Hematopoietic multipotent progenitor cell treated with erythropoietin and hydrocortisone succinate and interleukin-3 and kit ligand, for 6 days (in vitro differentiated cells): ENCODE results near the gene CNTNAP2.
"Not testable (repeated sequence)": the region's sequence is repeated elsewhere in the genome, so short reads cannot be mapped to it uniquely, and the experiment has no call there.

Experiments
- DNase-seq: peaks from one replicate; pipeline ENCODE4 v3.0.0-alpha.2; 2015

Gene CNTNAP2

DNA sequence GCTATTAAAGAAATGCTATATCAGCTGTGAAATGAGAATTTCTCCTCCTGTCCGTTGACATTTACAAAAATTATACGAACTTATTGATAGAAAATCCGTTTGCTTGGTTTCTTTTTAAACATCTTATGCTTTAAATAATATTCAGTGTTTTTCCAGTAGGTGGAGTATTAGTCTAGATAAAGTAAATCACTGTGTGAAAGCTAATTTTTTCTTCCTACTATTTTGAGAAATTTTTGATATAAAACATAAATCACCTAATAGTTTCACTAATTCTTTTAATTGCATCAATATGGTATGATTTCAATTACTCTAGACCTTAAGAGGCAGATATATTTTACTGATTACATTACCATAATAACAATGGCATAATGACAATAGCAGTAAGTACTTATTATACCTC is 2138.7 kb downstream of the CNTNAP2 start:
- DNase-seq = peak; percentile 19

DNA sequence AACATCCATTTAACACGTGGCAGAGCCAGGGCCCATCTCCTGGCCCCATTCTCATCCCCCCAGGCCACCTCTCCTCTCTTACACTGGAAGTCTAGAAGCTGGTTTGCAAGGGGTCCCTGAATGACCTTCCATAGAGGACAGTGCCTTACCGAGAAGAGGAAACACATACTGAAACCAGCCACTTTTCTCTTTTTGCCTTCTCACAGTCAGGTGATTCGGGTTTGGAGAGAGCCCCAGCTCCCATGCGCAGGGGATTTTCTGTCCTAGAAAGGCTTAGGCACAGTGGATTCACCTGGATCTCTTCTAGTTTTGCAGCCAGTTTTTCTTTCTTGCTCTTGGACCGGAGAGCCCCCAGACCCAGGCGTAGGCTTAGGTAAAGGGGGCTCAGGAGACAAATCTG is 2139.8 kb downstream of the CNTNAP2 start:
- DNase-seq = no peak

DNA sequence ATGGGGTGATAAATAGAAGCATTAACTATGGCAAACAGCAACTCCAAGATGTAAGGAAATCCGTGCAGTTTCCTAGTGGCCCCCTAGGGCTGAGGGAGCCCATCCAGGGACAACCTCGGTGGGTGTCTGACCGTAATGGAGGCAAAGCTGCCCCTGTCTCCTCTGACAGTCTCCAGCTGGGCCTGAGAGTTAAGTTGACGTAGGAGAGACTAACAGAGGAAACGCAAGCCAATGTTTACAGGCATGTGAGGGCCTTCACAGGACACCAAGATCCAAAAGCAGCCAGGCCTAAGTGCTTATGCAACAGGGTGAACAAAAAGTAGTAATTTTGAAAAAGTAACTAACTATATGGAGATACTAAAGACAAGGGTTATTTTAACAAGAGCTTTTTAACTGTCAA is 2144.0 kb downstream of the CNTNAP2 start:
- no peak for DNase-seq

DNA sequence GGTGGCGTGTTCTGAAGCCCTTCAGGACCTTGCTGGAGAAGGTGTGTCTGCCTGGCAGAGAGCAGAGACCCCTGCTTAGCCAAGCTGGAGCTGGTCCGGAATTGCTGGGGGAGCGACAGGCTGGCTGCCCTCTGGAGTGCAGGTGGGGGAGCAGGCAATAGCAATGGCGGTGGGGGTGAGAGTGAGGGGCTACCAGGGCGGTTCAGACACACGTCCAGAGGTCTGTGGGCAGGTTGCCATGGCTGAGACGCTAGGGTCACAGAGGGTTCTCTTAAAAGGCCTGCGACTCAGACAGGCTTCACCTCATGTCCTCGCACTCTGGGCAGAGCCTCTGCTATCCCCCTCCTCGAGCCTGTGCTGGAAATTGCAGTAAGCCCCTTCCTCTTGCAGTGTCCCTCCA is 2144.9 kb downstream of the CNTNAP2 start:
- DNase-seq = no peak

DNA sequence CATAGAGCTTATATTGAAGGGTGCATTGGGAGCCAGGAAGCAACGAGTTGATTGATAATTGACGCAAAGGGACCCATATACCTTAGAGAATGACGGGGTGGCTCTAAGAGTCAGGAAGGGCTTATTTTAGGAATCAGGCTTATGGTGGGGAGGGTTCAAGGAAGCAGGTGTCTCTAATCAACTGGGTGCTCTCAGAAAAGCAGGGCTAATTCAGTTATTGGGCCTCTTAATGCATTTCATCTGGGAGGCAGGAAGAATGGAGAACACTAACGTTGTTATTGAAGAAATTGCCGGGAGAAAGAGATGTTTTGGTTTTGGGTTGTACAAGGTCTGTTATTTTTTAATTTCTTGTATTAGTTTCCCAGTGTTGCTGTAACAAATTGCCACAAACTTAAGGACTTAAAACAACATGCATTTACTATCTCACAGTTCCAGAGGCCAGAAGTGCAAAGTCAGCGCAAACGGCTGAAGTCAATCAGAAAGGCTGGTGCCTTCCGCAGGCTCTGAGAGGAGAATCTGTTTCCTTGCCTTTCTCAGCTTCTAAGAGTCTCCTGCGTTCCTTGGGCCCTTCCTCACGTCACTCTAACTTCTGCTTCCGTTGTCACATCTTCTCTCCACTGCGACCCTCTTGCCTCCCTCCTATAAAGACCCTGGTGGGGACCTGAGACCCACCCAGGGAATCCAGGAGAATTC is 2145.5 kb downstream of the CNTNAP2 start:
- DNase-seq = peak; percentile 44

DNA sequence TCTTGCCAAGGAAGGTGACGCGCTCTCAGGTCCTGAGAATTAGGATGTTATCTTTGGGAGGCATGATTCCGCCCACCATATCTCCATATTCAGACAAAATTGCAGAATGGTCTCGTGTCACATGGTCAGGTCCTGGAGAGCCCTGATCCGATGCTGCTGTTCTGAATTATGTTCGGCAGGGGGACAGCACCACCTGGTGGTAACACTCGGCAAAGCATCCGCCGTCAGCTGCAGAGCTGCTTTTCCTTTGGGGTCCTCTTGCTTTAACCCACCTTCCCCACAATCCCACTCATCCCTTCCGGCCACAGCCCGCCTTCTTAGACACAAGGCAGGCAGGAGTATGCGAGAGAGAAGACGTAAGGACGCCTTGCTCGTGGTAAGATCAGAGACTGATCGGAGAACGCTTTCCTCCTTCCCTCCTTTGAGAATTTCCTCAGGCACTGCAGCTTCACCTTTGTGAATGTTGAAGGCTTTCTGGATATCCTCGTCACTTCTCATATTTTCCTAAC is 2146.2 kb downstream of the CNTNAP2 start:
- peak; percentile 80 for DNase-seq

DNA sequence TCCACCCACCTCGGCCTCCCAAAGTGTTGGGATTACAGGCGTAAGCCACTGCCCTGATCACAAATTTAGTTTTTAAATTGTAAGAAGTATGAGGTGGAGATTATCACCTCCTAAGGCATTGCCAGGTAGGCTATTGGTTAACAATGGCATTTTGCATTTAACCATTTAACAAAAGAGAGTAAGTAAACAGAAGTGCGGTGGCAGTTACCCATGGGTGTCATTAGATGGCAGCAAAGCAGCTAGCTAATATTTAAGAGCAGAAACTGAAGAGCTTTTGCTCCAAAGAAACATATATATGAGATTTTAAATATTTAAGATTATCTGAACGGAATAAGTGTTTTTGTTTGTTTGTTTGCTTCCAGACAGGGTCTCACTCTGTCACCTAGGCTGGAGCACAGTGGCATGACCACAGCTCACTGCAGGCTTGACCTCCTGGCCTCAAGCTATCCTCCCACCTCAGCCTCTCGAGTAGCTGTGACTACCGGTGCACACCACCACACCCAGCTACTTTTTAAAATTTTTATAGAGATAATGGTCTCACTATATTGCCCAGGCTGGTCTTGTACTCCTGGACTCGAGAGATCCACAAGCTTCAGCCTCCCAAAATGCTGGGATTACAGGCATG is 2148.4 kb downstream of the CNTNAP2 start:
- DNase-seq = peak; percentile 75

DNA sequence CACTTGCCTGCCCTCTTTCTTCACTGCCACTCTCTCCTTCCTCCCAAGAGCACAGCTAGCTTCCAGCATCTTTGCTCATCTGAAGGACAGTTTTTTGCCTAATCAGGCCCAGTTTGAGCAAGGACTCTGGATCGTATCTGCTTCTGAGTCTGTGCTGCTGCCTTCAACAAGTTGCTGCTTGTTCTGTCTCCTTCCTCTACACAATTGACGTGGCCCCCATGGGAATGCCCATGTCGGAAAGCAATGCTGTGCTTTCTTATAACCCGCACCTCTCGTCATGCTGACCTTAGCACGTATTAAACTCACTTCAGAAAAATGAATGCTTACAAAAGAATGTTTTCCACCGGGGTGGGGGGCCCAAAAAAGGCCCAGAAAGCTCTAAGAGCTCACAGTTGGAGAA is 2149.3 kb downstream of the CNTNAP2 start:
- DNase-seq = no peak

DNA sequence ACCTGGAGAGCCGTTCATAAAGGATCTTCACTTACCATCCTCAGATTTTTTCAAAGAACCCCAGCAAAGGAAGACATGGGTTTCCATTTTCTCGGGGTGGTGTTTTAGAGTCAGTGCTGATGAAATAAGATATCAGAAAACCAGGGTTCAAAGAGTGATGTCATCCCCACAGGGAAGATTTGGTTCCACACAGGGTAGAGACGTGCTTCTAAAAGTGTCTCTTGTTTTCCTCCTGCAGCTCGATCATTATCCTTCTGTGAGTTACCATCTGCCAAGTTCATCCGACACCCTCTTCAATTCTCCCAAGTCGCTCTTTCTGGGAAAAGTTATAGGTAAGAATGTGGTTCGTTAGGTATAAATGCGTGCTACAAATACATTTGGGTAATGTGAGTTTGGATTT is 2150.2 kb downstream of the CNTNAP2 start:
- DNase-seq = no peak

DNA sequence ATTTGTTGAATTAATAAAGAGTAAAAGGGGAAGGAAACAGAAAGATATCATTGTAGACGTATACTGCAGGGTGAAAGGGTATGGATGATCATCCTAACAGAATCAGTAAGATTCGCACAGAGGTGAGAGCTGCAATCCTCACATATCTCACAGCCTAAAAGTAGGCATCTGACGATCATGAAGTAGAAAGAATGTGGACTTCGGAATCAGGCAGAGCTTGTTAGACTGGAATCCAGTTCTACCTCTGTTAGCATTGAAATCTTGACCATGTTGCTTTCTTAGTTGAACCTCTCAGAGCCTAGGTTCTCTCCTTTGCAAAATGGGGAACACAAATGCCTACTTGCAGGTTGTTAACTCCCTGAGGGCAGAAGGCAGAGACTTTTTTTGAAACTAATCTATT is 2154.0 kb downstream of the CNTNAP2 start:
- DNase-seq = no peak

DNA sequence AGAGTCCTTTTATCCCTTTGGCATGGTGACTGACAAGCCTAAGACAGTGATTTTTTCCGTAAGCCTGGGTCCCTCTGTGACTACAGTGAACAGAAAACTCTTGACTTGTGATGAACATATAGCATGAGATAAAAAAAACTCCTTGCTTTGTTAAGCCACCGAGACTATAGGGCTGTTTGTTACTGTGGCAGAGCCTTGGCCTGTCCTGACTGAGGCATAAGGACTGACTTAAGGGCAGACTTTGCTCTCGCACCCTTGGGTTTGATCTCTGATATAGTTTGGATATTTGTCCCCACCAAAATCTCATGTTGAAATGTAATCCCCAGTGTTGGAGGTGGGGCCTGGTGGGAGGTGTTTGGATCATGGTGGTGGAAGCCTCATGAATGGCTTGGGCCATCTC is 2157.5 kb downstream of the CNTNAP2 start:
- DNase-seq = no peak

DNA sequence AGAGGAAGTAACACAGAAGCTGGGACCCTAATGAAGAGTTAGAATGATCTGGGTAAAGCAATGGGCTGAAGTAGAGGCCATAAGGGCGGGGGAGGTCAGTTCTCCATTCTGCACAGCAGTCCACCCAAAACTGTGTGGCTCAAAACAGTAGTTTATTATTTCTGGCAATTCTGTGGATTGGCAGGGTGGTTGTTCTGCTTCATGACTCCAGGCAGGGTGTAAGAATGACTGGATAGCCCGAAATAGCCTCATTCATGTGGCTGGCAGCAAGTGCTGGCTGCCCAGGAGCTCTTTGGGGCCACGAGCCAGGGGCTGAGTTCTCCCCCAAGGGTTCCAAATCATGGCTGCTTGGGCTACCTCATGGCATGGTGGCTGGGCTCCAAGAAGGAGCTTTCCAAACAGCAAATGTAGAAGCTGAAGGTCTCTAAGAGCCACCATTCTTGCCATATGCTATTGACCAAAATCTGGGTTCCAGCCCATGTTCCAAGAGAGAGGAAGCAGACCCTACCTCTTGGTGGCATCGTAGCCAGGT is 2158.8 kb downstream of the CNTNAP2 start:
- no peak for DNase-seq

DNA sequence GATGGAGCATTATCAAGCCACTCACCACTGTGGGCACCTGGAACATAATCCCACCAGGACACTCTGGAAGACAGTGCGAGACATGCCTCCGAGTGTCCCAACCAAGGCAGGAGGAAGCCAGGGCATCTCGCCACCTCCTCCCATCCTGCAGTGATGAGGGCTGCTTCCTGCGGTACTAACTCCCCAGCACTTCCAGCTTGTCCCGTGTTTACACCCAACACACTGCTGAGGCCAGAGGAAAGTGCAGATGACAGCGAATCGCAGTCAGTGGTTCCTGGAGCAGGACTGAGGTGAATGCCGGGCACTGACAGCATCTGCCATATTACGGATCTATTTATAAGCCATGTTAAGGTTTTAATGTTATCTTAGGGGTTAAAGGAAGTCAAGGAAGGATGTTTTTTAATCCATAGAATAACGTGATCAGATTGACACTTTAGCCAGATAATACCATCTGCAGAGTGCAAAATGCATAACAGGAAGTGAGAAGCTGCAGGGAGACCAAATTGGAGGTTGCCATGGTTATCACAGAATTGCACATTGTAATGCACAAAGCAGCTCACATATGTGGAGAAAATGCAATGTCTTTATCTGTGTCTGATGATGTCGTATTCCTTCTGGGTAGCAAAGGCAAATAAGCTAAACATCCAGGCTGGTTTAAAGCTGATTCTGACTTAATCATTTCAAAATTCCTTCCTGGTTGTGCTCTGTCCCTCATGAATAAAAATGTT is 2159.9 kb downstream of the CNTNAP2 start:
- DNase-seq = no peak

DNA sequence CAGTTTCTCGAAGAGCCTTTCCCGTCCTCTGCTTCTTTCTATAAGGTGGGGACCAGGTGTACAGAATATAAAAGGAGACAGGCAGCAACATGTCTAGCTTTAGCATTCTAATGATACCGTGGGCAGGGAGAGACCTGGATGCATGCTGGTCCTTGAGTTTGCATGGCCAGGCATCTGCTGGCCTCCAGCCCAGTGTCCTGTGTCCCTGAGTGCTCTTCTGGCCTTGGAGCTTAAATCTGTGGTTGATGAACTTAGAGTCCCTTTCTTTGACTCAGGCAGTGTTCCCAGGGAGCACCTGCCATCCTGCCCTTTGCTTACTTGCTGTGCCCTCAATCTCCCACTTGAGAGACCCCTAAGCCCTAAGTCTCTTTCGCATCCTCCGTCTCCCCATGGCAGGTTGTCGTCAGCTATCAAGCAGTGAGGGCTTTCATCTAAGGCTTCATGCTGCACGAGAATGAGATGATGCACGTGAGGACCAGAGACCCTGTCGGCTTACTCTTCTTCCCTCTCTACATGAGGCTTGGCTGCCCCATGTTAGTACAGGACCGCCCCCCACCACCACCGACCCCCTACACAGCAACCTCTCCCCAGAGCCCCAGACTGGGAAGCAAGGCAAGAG is 2160.6 kb downstream of the CNTNAP2 start:
- no peak for DNase-seq

DNA sequence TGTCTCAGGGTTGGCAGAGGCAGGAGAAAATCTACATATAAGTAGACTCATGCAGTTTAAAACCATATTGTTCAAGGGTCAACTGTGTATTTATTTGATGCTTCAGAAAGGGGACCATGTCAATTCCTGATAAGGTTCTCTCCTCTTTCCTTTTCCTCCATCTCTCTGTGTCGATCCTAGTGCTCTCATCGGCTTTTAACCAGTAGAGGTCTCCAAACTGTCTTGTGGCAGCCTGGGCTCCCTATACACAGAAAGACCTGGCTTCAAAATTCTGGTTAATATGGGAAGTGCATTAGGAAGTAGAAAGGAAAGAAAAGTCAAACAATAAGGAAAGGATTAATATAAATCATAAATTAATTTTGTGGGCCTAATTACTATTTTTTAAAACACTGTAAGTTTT is 2169.5 kb downstream of the CNTNAP2 start:
- peak; percentile 51 for DNase-seq

DNA sequence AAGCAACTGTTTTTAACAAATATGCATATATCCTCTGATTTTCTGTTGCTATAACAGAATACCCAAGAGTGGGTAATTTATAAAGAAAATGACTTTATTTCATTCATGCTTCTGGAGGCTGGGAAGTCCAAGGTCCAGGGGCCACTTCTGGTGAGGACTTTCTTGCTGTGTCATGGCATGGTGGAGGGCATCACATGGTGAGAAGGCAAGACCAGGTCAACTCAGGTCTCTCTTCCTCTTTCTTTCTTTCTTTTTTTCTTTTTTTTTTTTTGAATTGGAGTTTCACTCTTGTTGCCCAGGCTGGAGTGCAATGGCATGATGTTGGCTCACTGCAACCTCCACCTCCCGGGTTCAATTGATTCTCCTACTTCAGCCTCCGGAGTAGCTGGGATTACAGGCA is 2170.9 kb downstream of the CNTNAP2 start:
- no peak for DNase-seq

DNA sequence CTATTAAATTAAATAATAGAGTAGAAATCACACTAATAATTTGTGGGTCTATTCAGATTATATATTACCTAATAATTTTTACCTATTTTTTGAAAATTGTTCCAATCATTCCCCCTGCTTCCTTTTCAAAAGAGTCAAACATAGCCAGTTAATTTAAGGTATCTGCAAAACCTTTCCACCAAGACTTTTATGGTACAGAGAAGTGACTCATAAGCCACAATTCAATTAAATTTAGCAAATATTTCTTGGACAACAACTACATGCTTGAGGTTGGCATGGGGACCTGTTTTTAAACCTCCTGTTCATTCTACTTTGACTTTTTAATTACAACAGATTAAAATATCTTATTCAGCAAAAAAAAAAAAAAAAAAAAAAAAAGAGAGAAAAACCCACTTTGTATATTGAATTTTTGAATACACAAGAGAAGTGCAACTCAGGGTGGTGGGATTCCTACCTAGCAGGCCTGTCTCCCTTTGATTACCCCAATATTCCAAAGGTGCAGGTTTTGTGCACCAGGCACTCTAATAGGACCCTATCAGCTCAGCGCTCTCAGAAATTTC is 2172.1 kb downstream of the CNTNAP2 start:
- DNase-seq = no peak

DNA sequence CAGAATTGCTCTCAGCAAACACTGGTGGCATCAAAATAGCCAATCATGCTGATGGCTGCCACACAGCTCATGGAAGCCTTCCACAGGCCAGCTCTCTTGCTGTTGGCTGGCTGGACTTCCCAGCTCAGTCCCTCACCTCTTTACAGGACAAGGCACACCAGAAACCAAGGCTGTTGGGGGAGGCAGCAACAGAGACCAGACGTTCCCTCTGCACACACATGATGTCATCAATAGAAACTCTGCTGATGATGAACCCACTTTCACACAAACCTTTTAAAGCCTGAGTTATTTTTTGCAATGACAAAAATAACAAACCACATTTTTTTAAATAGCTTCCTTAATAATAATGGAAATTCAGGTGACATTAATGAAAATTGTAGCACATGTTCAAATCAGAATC is 2173.0 kb downstream of the CNTNAP2 start:
- no peak for DNase-seq

DNA sequence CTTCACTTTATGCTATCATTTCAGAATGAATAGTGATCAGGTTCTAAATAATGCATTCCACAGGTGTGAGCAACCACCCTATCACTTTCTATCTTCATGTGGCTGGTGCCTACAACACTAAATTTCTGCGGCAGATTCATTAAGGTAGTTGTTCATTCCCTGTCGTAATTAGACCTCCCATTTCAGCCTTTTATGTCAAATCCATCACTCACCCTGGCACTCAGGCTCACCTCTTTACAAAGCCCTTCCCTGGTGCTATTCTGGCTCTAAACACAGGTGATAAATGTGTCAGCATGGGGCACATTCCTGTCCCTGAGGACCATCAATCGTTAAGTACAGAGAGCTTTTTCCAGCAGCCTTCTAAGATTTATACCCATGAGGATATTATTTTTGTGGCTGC is 2173.9 kb downstream of the CNTNAP2 start:
- no peak for DNase-seq

DNA sequence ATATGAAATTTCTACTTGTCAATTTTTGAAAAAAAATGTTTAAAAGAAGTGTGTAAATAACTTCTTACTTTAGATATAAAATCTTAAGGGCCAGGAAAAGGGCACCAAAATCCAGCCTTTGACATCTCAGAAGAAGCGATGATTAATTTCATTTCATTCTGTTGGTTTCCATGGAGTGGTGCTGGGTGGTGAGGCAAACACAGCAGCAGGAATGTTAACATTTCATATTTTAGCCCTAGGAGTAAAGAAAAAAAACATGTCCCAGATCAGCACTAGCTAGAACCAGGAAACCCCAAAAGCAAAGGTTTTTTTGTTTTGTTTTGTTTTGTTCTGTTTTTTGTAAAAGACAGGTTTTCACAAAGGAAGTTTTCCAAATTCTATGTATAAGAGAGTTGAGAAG is 2175.2 kb downstream of the CNTNAP2 start:
- no peak for DNase-seq

DNA sequence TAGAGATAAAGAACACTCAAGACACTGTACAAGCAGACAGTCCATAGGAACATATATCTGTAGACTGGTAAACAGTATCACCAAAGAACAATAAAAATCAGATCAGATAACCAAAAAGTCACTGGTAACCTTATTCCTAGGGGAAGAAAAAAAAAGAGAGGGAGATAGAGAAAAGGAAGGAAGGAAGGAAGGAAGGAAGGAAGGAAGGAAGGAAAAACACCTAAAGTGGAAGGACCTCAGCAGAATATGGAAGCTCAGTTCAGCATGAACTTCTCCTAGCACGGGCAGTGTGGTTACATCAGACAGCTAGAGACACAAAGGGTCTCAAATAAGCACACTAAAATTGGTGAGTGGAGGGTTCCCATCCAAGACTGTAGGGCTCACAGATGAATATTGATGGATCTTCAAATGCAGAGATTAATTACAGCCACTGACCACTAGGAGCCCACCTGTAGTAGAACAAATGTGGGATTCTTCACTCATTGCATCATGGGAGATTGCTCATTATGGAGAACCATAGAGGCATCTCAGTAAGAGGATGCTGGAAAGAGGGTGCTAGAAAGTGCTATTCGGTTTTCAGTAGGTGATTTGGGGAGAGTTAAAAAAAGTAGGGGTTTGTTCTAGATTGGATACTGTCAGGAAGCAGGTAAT is 2180.5 kb downstream of the CNTNAP2 start:
- peak; percentile 6 for DNase-seq

DNA sequence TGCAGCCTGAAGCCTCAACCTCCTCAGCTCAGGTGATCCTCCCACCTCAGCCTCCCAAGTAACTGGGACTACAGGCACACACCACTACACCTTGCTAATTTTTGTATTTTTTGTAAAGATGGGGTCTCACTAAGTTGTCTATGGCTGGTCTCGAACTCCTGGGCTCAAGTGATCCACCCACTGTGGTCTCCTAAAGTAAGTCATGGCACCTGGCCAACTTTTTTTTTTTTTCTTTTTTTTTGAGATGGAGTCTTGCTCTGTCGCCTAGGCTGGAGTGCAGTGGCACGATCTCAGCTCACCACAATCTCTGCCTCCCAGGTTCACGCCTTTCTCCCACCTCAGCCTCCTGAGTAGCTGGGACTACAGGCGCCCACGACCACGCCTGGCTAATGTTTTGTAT is 2182.2 kb downstream of the CNTNAP2 start:
- not testable (repeated sequence) for DNase-seq
